ENCODE data around the gene SV2B.
A peak's percentile ranks its signal among the peaks of the same experiment; 100 is the strongest.
"Not testable (repeated sequence)": the region's sequence is repeated elsewhere in the genome, so short reads cannot be mapped to it uniquely, and the experiment has no call there.

Gene SV2B, protein sequence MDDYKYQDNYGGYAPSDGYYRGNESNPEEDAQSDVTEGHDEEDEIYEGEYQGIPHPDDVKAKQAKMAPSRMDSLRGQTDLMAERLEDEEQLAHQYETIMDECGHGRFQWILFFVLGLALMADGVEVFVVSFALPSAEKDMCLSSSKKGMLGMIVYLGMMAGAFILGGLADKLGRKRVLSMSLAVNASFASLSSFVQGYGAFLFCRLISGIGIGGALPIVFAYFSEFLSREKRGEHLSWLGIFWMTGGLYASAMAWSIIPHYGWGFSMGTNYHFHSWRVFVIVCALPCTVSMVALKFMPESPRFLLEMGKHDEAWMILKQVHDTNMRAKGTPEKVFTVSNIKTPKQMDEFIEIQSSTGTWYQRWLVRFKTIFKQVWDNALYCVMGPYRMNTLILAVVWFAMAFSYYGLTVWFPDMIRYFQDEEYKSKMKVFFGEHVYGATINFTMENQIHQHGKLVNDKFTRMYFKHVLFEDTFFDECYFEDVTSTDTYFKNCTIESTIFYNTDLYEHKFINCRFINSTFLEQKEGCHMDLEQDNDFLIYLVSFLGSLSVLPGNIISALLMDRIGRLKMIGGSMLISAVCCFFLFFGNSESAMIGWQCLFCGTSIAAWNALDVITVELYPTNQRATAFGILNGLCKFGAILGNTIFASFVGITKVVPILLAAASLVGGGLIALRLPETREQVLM

DNA sequence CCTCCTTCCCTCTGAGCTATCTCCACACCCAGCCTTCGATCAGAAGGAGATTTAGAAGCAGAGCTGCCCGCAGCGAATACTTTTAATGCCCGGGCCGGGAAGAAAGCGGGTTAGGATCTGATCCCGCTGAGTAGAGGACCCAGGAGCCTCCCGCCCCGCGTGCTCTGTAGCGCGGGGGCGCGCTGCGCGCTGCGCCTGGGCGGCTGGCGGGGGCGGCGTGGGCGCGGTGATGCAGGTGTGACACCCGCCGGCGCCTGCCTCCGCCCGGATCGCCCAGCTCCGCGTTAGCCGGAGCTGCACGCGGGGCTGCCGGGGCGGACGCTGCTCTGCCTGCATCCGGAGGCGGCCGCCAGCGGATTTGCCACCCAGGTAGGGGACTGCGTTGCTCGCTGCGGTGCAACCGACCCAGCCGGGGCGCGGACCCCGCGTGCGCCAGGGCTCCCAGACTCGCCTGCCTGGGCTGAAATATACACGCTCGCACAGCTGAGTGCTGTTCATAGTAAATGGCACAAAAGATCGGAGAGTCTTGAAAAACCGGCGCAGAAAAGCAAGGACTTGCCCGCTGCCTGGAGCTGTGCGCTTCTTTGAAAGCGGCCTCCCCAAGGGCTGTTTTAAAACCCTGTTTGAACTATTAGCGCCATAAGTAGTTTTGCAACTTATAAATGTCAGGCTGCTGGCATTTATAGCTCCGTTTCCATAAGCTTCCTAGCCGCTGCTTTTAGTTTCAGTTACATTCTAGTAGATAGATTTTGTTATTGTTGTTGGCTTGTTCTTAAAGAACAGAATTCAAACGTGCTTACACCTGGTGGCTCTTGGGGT, at the start of gene SV2B:
Gene SV2B, plus strand, starts transcription at position 263 of the 819 bp plus-strand sequence. CDS start 126,007 bp downstream, outside the sequence.
- peak; percentile 3 for DNase-seq

DNA sequence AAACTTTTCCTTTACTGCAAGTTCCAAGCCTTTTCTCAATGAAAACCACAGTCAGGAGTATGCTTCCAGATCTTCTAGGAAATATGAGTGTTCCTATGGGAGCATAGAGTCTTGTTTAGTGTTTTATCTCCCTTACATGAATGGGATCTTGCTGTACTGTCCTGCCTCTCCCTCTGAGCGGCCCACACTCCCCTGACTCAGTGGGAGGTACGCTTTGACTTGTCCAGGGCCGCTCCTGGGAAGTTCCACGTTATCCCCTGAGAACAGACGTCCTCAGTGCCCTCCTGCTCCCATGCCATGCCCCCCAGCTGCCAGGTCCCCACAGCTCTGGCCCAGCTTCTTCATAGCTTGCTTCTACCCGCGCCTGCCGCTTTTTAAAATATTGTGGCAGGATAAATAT, 48.8 kb upstream of the SV2B start:
- no peak for DNase-seq

DNA sequence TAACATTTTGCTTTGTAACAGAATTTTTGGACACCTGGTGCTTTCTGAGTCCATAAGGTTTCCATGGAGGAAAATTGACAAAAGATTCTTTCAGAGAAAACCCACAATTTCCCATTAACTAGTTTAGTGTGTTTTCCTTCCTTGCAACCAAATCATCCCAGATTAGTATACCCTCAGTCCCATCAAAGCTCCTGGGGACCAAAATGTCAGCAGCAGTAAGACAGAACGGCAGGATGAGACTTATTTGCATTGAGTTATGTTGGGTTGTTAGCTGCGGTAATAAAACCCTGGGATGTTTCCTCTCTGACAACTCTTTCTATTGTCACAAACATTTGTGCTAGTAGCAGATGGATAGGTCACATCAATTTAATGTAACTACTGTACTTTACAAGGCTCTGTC, 45.2 kb upstream of the SV2B start:
- no peak for DNase-seq

DNA sequence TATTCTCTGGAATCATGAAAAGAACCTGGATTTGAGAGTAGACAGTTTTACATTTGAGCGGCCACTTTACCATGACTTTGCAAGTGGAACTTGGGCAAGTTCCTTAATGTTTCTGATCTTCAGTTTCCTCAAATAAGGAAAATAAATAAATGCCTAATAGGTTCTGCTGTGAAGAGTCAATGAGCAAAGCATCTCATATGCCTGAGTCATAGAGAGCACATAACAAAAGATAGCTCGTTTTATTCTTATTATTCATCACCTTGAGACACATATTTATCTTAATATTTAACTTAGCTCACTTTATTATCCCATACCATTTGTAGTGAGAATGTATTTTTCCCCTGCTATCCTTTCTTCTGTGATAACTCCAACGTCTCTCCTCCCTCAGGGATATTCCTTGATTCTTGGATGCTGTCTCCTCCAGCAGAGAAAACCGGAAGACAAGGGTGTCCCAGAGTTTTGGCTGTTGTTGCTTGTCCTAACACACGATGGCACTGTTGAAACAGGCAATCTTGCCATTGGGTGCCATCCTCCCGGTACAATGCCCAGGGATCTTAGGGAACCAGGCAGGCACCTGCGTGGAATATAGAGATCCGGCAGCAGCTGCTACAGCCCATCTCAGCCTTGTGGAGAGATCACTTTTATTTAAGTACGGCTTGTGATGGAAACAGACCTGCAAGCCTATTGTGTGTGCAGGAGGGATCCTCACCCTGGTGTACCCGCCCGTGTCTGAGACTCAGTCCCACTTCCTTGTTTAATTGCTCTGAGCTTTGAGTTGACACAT, 44.3 kb upstream of the SV2B start:
- peak; percentile 52 for DNase-seq

DNA sequence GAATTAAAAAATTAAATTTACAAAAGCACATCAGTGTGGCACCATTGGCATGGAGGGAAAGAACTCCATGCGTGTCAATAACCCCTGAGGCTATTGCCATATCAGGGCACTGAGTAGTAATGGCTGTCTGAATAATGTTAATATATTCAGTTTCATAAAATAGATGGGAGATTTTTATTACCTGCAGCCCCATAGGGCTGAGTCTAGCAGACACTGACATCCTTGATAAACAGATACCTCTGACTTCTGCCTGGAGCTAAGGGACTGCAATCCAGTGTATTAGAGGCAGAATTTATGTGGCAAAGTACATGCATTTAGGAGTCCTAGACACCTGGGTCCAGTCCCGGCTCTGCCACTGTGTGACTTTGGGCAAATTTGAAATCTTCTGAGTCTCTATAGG, 38.8 kb upstream of the SV2B start:
- no peak for DNase-seq

DNA sequence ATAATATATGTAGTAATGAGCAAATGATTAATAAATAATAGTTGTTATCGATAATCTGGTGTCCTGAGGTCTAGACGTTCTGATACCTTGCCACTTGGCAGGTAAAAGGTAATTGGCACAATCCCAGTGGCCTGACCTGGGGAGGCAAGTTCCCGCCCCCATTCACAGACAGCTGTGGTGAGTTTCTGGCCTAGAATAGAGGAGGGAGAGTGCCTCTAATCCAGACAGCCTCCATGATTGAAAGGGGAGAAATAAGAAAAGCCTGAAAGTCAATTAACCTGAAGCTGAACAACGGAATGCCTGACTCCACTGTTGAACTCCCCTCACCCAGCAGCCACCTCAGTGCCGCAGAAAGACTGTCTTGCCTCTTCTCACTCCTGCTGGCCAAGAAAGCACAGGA, 38.1 kb upstream of the SV2B start:
- DNase-seq = no peak

DNA sequence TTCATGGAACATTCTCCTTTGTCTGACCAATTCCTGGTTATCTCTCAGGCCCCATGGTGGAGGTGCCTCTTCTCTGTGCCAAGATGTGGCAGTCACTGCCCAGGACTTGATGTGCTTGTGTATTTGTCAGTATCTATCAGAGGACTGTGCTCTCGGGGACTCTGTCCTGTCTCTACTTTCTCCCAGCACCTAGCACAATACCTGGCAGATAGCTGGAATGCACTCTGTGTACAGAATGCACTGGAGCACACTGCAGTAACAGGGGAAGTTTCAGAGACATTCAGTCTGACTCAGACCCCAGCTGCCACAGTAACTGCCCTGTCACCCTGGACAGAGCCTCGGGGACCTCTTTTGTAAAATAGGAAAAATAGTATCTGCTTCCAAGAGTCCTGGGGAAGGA, 34.6 kb upstream of the SV2B start:
- DNase-seq = no peak

DNA sequence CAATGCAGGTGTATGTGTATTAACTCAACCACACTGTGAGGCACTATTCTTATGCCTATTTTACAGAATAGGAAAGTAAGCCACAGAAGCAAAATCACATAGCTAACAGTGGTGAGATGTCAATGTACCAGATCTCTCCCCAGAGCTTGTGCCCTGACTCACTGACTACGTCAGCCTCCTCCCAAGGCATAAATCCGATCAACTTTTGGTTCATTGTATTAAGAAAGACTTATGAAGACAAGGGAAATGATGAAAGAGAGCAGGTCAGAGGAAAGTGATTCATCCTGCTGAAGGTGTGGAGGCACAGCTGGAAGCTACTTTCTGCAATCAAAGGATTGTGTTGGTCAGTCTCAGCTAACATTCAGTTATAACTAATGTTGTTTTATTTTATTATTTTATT, 33.0 kb upstream of the SV2B start:
- no peak for DNase-seq

DNA sequence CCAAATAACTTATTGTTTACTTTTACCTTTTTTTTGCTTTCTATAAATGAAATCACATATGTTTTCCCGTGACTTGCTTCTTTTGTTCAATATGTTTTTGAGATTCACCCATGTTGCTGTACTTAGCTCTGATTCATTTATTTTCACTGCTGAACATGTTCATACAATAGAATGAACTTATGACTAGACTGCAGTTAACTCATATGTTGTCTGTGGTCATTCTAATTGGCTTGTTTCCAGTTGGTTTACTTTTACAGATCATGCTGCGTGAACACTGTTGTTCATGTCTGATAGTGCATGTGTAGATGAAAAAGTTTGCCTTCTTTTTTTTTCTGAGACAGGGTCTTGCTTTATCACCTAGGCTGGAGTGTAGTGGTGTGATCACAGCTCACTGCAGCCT, 31.6 kb upstream of the SV2B start:
- no peak for DNase-seq

DNA sequence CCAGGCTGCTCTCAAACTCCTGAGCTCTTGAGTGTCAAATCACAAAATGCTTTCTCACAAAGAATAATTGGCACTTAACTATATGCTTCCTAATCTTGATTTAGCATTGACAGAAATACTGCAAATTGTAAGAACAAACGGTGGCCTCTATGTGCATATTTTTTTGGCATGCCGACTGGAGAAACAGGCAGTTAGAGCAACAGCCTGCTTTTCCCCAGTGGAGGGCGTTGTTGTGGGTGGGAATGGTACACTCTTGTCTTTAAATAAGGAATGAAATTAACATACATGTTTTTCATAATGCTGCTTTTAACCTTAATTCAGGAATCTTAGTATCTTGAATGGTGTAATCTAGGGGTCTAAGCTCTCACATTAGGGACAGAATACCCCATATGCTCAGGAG, 31.1 kb upstream of the SV2B start:
- DNase-seq = no peak

DNA sequence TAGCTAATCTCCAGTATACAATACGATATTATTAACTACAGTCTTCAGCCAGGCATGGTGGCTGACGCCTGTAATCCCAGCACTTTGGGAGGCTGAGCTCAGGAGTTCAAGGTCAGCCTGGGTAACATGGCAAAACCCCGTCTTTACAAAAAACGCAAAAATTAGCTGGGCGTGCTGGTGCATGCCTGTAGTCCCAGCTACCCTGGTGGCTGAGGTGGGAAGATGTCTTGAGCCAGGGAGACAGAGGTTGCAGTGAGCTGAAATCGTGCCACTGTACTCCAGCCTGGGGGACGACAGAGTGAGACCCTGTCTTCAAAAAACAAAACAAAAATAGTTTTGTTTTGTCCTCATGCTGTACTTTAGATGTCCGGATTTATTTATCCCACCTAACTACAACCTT, 29.2 kb upstream of the SV2B start:
- DNase-seq = no peak

DNA sequence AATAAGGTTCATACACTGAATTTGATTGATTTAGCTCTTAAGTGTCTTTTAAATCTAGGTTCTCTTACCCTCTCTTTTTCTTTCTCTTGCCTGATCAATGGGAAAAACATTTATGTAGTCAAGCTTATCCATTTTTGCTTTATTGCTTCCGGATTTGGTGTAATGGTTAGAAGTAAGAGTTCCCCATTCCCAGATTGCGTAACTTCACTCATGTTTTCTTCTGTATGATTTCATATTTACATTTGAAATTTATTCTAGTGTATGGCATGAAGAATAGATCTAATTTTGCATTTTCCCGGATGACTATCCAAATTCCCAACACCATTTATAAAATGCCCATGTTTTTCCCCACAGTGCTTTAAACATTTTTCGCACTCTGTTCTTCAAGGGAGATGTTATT, 27.9 kb upstream of the SV2B start:
- no peak for DNase-seq

DNA sequence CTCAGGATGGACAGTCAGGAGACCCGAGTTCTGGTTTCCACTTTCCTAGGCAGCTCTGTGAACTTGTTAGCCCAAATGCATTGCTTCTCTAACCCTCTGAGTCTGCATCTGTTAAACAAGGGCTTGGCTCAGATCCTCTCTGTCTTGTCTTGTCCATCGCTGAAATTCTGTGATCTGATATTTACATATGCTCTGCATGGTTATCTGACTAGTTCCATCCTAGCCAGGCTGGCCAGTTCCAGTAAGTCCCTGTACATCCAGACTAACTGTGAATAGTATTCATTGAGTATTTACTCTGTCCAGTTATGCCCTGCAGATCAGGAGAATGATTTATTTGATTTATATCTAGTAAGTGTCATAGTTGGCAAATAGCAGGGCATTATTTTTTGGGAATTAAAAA, 27.0 kb upstream of the SV2B start:
- DNase-seq = no peak

DNA sequence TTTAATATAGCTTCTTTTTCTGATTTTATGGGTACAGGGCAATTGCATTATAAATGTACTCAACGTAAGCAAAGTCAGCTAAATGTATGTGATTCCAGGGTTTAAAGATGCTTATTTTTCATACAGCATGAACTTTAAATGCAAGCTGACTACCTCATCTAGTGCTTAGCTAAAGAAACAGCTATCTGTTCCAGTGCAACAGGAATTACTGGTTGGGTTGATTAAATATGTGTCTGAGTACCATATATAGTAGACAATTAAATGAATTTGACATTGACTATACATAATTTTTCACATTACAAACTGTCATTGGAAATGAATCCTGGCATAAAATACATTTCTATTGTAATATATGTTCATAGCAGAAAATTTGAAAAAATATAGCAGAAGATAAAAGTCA, 26.3 kb upstream of the SV2B start:
- no peak for DNase-seq

DNA sequence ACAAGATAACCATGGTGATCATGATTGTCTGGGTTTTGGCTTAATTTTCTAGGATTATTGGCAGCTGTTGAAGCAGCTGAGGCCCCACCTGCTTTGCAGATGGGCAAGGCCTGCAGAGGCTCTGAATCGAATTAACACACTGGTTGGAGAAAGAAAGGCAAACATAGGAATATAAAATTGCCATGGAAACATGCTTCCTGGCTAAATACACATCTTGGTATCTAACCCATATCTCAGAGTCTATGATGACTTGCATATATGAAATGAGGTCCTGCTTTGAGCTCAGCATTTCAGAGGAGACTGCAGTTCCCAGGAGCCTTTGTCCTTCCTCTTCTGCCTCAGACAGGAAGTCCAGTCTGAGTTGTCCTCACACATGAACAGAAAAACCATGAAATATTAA, 24.3 kb upstream of the SV2B start:
- DNase-seq = no peak

DNA sequence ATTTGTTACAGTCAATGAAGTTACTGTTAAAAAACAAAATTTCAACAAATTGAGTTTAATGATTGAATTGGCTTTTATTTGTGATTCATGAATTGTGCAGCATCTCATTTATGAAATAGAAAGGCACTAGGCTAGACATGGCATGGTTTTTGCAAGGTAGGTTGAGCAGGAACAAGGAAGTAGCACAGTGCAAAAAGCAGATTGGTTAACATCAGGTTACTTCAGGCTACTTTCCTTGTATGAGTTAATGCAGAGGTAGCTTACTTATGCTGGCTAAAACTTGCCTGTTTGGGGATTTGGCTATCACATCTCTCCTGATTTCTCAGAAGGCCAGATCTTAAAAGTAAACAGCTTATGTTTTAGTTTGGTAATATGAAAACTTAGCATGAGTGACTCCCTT, 23.0 kb upstream of the SV2B start:
- DNase-seq = no peak

DNA sequence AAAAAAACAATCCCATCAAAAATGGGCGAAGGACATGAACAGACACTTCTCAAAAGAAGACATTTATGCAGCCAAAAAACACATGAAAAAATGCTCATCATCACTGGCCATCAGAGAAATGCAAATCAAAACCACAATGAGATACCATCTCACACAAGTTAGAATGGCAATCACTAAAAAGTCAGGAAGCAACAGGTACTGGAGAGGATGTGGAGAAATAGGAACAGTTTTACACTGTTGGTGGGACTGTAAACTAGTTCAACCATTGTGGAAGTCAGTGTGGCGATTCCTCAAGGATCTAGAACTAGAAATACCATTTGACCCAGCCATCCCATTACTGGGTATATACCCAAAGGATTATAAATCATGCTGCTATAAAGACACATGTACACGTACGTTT, 6.2 kb upstream of the SV2B start:
- DNase-seq = not testable (repeated sequence)

DNA sequence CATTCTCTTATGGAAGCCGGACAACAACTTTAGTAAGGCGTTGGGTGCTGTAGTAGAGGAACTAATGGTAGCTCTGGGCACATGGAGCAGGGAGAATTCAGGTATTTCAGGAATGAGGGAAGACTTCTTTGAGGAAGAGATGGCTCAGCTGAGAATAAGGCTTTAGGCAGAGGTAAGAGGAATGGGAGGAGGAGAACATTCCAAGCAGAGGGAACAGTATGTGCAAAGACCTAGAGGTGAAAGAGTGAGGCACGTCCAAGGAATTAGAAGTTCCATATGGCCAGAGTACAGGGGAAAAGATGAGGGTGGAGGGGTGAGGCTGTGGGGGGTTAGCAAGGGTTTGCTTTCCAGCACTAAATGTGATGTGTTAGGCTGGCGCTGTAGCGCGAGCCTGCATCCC, 1.6 kb upstream of the SV2B start:
- no peak for DNase-seq

DNA sequence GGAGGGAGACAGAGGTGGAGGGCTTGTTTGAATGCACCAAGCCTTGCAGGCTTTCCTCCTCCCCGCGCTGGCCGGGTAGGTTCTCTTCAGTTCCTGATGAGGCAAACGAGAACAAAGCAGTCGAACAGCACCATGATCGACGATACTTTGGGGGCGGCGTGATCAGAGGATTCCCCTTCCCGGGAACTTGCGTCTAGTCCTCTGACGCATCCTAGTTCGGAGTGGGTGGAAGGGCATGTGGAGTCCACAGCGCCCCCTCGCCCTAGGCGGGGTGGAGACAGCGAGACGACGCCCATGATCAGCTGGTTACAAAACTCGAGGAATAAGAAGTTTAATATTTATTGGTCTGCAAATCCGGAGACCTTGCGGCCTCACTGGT, 452 bp upstream of the SV2B start:
- peak; percentile 40 for DNase-seq

DNA sequence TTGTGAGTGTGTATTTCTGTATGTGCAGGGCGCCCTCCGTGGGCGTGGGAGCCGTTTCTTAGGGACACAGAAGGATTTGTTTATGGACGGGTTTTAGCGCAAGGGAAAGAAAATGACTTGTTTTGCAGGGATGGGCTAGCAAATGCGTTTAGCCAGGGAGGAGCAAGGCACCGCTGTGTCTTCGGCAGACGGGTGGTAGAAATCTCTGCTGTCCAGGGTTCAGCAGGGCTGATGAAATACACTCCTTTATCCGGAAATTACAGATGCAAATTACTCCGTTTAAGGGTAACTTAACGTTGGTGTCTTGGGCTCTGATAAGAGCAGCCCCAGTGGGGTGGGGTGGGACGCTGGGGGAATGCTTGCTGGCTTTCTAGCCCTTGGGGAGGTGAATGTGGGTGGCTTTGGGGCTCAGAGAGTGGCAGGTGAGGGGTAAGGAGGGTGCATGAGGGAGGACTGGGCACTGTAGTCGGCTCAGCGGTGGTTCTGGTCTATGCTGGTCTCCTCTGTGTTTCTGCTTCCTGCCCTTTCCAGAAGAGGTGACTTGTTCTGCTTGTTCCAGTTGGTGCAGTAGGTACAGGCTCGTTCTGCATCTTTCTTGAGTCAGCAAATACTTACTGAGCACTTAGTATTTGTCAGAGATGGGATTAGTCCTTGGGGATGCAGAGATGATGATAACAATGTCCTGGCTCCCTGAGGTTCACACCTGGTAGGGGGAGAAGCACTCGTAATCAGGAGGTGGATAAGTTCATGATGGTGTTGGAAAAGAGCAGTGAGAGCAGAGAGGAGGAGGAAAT, 954 bp downstream of the SV2B start:
- DNase-seq = no peak

DNA sequence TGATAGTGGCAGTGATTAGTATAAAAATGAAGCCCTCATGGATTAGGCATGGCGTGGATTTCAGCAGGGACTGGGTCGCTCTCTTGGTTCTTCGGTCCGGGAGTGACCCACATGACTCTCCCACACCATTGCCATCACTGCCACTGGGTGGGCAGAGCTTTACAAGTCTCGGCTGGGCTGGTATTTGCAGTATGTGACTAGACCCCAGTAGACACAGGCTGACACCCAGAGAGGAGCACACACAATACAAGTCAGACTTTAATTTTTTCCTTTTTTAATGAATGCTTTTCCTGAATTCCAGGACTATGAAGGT, 1.5 kb downstream of the SV2B start:
- no peak for DNase-seq
